Occipital lobe (tissue), 2 donors: ENCODE measurements around the gene SPTBN5. TPM values are rescaled to one million over a fixed set of nuclear protein-coding genes. Genes with fewer than 3 reads are reported as not detected.
"Not testable (repeated sequence)": the region's sequence is repeated elsewhere in the genome, so short reads cannot be mapped to it uniquely, and the experiment has no call there.

Experiments
- DNase-seq: peaks from one replicate; lab custom pipeline; 2025; lab: John Stamatoyannopoulos, UW
- total RNA-seq: library from RNA; depleted of rRNA; stranded (reverse); fragments of >200 nt; gene quantifications from one replicate; pipeline ENCODE4 v1.2.3, GENCODE V29; 2014

The SPTBN5 gene
- total RNA-seq, 1 donor from 2014 or later: 0.16 TPM

DNA sequence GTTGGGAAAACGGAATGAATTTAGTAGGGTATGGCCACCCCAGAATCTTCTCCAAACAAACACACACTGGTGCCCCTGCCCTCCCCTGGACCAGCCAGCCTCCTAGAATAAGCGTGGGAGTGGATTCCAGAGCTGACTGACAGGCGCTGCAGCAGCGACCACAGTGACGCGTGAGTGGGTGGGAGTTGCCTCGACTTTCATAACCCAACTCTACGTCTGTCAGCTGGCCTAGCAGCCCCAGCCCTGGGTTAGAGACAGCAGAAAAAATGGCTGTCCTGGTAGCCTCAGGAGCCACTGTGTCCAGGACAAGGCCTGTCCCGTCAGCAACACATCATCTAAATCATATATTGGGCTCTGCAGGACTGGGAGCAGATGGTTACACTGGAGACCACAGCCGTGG, 45.2 kb downstream of the SPTBN5 start:
- DNase-seq: no peak

GRCh38 chr15:41847981-41848380, 45.9 kb downstream of the SPTBN5 start:
- DNase-seq: no peak

DNA sequence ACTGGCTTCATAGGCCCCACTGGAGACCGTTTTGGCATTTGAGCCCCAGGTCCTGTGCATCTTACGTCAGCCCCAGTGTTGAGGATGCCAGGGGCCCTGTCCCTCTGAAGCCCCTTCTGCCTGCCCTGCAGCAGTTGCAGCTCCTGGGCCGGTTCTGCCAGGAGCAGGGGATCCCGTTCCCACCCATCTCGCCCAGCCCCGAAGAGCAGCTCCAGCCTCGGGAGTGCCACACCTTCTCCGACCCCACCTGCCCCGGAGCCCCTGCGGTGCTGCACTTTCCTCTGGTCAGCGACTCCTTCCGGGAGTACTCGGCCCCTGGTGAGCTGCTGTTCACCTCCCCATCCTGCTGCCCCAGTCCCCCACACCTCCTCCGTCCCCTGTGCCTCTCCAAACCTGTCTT, 46.6 kb downstream of the SPTBN5 start:
- DNase-seq: no peak

- DNase-seq: no peak
These were observed 49.0 kb downstream of the SPTBN5 start for GRCh38 chr15:41844814-41845213.

DNA sequence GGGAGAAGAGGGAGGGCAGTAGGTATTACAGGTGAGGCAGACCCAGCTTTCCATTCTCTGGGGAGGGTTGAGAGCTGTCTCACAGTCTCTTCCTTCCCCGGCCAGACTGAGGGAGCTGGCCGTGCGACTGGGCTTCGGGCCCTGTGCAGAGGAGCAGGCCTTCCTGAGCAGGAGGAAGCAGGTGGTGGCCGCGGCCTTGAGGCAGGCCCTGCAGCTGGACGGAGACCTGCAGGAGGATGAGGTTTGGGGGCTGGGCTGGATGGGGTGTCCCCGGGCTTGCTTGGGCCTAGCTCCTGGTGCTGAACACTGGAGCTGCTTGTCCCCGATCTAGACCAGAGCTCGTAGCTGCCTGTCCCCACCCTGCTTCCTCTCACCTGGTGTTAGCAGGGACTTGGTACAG, 50.3 kb downstream of the SPTBN5 start:
- DNase-seq: no peak

DNA sequence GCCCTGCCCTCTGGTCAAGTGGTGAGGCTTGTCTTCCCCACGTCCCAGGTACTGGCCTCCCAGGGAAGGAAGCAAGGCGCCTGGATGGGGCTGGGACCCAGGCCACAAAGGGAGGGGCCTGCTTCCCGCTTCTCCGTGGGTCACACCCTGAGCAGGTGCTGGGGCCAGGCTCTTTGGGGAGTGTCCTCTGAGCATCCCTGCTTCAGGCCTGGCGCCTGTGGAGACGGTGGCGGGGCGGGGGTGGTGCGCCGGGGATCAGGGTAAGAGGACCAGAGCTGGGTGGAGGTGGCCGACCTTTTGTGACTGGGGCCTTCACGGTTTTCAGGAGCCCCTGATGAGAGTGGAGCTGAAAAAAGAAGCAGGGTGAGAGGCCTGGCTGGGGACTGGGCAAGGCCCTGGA, 51.6 kb downstream of the SPTBN5 start:
- no peak for DNase-seq

GRCh38 chr15:41841131-41841530, 52.7 kb downstream of the SPTBN5 start:
- DNase-seq: no peak

GRCh38 chr15:41840673-41841072, 53.2 kb downstream of the SPTBN5 start:
- DNase-seq: no peak

- no peak for DNase-seq
These were observed 53.9 kb downstream of the SPTBN5 start for GRCh38 chr15:41839781-41840491.

DNA sequence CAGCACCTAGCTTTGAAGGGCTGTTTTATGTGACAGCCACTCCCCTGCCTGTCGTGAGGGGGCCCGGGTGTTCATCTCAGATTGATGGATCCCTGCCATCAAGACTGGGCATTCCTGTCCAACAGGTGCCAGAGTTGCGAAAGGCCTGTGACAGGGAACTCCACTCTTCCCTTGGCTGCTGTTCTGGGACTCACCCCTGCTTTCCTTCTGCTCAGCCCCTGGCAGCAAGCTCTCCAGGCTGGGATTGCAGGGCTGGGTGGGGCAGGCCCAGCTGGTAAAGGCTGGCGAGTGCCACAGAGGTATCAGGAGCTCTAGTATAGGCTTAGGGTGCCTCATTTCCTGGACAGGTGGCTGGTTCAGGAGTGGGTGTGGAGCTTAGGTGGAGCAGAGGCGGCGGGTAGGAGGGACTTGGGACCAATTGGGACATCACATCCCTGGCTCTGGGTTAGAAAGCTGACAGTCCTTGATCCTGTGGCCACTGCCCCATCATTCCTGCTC, 55.4 kb downstream of the SPTBN5 start, which contains the start of gene PLA2G4B:
Gene PLA2G4B (plus strand): TSS at position 448 of the 498 bp plus-strand sequence. CDS start 67 bp downstream, outside the sequence.
- DNase-seq: no peak

GRCh38 chr15:41836713-41837454, 57.0 kb downstream of the SPTBN5 start:
- no peak for DNase-seq

DNA sequence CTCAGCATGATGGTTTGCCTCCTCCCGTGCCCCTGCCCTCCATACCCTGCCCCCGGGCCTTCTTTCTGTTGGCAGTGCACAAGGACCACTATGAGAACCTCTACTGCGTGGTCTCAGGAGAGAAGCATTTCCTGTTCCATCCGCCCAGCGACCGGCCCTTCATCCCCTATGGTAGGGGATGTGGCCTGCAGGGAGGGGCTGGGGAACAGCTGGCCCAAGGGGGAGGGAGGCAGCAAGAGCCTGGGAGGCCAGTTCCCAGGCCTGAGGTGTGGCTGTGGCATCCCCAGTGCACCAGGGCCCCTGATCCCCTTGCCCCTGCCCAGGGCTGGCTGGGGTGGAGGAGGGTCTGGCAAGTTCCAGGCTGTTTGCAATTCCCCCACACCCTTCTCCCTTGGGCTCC, 57.8 kb downstream of the SPTBN5 start:
- DNase-seq: no peak

DNA sequence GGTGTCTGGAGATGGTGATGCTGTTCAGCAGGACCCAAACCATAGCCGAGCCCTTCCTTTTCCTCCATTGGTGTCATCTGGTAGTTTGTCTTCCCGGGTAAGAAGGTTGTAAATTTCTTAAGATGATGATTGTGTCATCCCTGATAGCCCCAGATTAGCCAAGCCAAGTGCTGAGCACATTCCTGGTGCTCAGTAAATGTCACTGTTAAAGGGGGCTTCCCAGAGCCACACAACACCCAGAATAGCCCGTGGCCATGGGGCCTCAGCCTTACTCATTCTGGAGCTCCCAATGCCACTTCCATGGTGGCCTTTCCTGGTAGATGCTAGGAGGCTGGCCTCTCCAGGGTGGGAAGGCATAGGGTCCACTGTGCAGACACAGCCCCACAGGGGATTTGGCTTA, 59.8 kb downstream of the SPTBN5 start:
- no peak for DNase-seq

DNA sequence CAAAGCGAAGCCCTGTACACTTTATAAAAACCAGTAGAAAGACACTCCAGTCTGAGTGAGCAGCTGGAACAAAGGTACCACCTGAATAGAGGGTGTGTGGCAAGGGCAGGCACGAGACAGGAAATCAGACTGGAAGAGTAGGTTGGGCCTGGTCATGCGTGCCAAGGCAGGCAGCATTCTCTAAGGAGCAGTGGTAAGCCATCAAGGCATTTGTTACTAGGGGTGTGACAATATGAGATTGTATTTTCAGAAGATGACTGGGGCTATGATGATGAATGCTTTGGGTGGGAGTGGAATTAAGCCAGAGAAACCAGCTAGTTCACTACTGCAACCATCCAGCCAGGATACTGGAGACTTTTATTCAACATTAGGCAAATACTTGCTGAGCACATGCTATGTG, 61.0 kb downstream of the SPTBN5 start:
- no peak for DNase-seq

DNA sequence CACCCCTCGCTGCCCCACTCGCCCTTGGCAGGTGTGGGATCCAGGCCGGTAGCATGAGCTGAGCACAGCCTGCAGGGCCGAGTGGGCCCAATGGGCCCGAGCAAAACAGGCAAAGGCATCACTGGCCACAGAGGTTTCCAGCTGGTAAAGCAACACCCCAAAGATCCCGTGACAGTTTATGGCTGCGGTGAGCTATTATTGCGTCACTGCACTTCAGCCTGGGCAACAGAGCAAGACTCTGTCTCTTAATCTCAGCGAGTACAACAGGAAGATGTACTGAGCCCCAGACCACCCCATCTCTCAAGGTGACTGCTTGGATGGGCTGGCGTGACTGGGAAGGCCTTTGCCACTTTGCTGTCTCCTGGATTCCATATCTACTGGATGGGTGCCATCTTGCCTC, 61.6 kb downstream of the SPTBN5 start:
- DNase-seq: no peak

GRCh38 chr15:41831291-41831690, 62.6 kb downstream of the SPTBN5 start:
- DNase-seq: not testable (repeated sequence)

GRCh38 chr15:41829959-41830646, 63.8 kb downstream of the SPTBN5 start:
- no peak for DNase-seq

GRCh38 chr15:41828807-41829141, 65.1 kb downstream of the SPTBN5 start:
- DNase-seq: no peak

GRCh38 chr15:41827880-41828806, 65.7 kb downstream of the SPTBN5 start, which contains the start of gene JMJD7:
Gene JMJD7, plus strand, starts transcription at chr15:41828092. Its CDS starts 33 bp downstream, at chr15:41828125.
- DNase-seq: peak; percentile 97

GRCh38 chr15:41827290-41827879, 66.5 kb downstream of the SPTBN5 start:
- no peak for DNase-seq
